ENCODE results near the gene CFAP73.

- TF ChIP-seq EZH2 (IDR thresholded peaks at IDR 0.05; ENCODE audit: low read depth, unreplicated experiment) (no peak), CTCF (conservative IDR thresholded peaks at IDR 0.05; ENCODE audit: low read depth in 2 of 2) (no peak), POLR2AphosphoS5 (IDR thresholded peaks at IDR 0.05; ENCODE audit: low read depth) (no peak), STAT1 (IDR thresholded peaks at IDR 0.05; ENCODE audit: unreplicated experiment) (no peak)
These were observed 10.4 kb downstream of the CFAP73 start for GRCh38 chr12:113159937-113160336.
